GM18867 (cell line): Measurements from ENCODE around the gene TEX22.
A peak's percentile ranks its signal among the peaks of the same experiment; 100 is the strongest.

Source experiments
- ATAC-seq: cut with Tn5 transposase; IDR thresholded peaks from one replicate; pipeline ENCODE4 v1.9.1; 2021; ENCODE audit warnings: mild to moderate bottlenecking, moderate library complexity; ENCODE audit not compliant: unreplicated experiment

TEX22 gene

GRCh38 chr14:105384041-105384557 lies 14.2 kb upstream of the TEX22 start:
- ATAC-seq, result no peak

- no peak for ATAC-seq
These were observed 13.6 kb upstream of the TEX22 start for GRCh38 chr14:105384605-105385321.

GRCh38 chr14:105385322-105385637 lies 13.1 kb upstream of the TEX22 start:
- ATAC-seq, result no peak

- ATAC-seq, result no peak
These were observed 12.5 kb upstream of the TEX22 start for GRCh38 chr14:105385698-105386365.

GRCh38 chr14:105386581-105387529 lies 11.5 kb upstream of the TEX22 start:
- no peak for ATAC-seq

GRCh38 chr14:105387530-105387922 lies 10.8 kb upstream of the TEX22 start:
- no peak for ATAC-seq

- ATAC-seq, result no peak
These were observed 10.0 kb upstream of the TEX22 start for GRCh38 chr14:105388110-105388951.

GRCh38 chr14:105388976-105389375 lies 9.4 kb upstream of the TEX22 start:
- ATAC-seq, result no peak

GRCh38 chr14:105389534-105389933 lies 8.8 kb upstream of the TEX22 start:
- ATAC-seq, result no peak

- ATAC-seq, result no peak
These were observed 8.1 kb upstream of the TEX22 start for GRCh38 chr14:105389976-105390848.

GRCh38 chr14:105390849-105391500 lies 7.4 kb upstream of the TEX22 start:
- no peak for ATAC-seq

- ATAC-seq, result no peak
These were observed 6.8 kb upstream of the TEX22 start for GRCh38 chr14:105391541-105391940.

- no peak for ATAC-seq
These were observed 5.9 kb upstream of the TEX22 start for GRCh38 chr14:105392131-105393090.

GRCh38 chr14:105393151-105393550 lies 5.2 kb upstream of the TEX22 start:
- ATAC-seq, result no peak

- ATAC-seq, result no peak
These were observed 3.4 kb upstream of the TEX22 start for GRCh38 chr14:105394714-105395537.

GRCh38 chr14:105395538-105395854 lies 2.8 kb upstream of the TEX22 start:
- no peak for ATAC-seq

- peak; percentile 7 for ATAC-seq
These were observed 897 bp upstream of the TEX22 start for GRCh38 chr14:105397350-105397931.
